NCI-H748 (cell line): ENCODE measurements around the gene TMED3.
A peak's percentile ranks its signal among the peaks of the same experiment; 100 is the strongest.

Source experiments
- DNase-seq: peaks from one replicate; lab custom pipeline; 2025; ENCODE audit not compliant: unreplicated experiment; lab: John Stamatoyannopoulos, UW

The TMED3 gene

DNA sequence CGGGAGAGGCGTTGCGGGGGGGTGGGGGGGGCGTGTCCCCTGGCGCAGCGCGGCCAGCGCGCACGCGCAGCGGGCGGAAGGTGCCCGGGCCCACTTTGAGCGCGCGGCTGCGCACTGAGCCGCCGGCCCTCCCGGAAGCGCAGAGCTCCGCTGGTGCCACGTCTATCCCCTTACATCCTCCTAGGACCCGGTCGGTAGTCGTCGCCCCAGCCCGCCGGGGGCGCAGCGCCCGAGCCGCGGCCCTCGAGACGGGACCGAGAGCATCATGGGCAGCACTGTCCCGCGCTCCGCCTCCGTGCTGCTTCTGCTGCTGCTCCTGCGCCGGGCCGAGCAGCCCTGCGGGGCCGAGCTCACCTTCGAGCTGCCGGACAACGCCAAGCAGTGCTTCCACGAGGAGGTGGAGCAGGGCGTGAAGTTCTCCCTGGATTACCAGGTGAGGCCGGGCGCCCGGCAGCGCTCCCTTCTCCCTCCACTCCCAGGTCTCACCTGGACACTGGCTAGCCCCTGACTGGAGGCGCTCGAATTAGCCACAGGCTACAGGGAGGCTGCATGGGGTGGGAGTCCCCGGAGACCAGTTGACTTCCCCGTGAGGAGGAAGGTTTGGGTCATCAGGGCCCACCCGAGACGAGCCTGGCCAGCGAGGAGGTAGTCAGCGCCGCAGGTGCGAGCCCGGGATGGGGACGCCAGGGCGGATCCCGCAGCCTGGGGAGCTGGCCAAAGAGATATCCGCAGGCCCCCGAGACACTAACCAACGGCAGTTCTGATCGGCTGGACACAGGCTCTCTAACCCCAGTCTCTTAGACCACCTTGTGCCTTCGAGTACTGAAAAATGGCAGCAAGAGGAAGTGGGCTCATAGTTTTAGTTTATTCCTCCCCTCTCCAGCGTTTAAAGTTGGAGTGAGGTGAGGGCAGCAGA, at the start of gene TMED3:
TSS of gene TMED3 (plus strand) at position 128 of the 916 bp plus-strand sequence. CDS start at position 266, 138 bp downstream.
- DNase-seq: peak; percentile 83

DNA sequence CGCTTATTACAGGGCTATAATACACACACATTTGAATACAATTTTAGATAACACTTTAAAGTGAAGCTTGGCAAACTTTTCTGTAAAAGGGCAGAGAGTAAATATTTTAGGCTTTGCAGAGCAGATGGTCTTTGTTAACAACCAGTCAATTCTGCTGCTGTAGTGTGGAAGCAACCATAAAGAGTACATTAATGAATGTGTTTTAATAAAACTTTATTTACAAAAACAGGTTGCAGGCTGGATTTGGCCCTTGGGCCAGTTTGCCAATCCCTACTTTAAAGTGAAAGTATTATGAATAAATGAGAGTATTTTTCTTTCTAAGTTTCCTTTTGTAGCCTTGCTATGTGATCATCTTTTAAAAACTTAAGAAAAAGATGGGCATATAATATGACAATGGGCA, 49.1 kb upstream of the TMED3 start:
- DNase-seq: no peak

DNA sequence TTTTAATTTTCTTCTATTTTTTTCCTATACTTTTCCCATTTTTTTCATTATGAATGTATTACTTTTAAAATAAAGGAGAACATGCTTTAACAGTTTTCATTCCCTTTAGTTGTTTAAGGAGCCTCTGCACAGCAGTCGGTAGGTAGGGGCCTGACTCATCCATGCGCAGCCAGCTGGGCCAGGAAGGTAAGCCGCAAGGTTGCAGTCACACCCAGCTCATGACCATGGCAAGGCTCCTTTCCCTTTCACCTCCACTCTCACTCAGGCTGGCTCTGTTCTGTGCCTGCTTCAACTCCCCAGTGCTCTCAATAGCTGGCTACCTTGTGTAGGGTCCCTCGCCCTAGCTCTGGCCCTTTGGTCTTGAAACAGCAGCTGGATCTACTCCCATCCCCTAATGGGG, 45.7 kb upstream of the TMED3 start:
- DNase-seq: no peak

DNA sequence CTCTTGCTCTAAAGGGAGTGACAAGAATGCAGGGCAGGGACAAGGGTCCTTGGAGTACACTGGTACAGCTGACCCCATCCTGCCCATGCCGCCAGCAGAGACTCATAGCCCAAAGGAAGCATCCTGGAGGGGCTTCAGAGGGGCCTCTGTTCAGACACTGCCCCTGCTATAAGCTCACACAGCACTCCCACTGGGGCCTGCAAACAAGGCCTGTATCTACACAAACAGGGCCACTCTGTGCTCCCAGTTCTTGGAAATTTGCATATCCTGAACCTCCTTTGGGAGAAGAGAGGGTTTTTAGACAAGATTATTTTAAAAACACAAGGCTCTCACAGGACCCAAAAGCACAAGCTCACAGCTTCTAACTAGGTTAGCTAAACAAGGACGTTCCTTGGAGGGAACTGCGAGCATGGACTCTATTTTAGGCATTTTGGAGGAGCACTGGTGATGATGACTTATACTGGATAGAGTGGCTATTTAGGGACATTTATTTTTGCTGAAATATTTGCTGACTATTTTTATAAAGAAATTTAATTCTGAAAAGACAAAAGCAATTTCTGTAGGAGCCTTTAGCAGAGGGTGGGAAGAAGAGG, 44.8 kb upstream of the TMED3 start:
- DNase-seq: no peak

DNA sequence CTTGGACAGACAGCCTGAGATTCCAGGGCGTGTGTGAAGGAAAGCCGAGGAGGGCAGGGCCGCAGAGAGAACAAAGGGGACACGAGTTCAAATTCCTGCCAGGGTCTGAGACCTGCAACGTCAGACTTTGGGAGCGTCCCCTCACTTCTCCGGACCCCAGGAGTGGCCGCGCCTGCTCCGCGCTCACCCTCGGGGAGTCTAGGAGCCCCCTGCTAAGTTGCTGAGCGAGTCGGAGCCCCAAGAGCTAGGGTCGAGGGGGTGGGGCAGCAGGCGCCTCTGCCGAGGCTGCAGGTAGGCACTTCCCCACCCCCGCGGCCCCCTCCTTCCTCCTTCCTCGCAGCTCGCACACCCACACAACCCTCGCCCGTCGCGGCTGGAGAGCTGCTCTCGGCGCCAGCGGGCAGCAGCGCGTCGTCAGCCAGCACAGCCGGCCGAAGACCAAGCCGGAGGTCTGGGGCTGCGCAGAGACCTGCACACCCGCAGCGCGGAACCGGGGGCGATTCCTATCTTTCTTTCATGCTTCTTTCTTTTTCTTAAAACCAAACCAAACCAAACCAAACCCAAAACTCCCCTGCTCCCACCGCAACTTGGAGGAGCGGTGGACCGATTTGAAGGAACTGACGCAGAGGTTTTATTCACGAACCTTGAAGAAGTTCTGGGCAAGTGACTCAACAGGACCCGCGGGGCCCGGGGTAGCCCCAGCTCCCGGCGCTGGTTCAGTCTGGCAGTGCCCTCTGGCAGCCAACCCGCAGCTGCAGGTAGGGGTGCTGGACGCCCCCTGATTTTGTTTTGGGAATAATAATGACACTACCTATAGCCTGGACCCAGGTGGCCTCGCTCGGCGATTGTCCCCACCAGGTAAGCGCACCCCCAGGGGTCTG, 28.3 kb upstream of the TMED3 start, which contains the start of gene ANKRD34C:
TSS of gene ANKRD34C (plus strand) at position 352 of the 881 bp plus-strand sequence. CDS start 10,563 bp downstream, outside the sequence.
- peak; percentile 63 for DNase-seq

DNA sequence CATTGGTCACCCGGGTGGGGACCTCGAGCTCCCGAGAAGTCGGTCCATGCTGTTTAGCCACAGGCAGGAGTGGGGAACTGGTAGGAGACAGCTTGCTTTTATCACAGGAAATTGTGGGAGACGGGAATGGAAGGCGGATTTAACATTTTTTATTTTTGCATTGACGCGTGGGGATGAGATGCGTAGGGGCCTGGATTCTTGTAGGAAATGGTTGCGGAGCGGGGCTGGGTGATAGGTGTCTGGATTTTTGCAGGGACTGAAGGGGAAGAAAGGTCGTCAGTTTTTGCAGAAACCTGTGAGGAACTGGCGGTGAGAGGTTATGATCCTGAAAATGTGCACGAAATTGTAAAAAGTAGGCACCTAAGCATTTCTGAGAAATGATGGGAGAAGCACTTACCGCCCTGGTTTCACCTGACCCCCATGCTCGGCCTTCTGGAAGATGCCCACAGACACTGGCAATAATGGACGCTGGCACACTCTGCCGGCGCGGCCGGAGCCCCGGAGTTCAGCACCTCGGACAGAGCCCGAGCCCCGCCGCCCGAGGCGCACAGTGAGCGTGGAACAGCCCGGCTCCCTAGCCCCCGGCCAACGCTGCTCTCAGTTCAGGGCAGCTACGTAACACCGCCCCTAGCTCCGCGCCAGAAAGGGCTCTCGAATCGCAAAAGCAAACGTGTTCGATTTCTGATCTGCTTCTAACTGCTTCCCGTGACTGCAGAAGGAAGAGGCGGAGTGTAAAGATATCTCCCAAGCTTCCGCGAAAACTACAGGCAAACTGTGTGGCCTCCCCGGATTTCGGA, 27.5 kb upstream of the TMED3 start:
- DNase-seq: peak; percentile 40

DNA sequence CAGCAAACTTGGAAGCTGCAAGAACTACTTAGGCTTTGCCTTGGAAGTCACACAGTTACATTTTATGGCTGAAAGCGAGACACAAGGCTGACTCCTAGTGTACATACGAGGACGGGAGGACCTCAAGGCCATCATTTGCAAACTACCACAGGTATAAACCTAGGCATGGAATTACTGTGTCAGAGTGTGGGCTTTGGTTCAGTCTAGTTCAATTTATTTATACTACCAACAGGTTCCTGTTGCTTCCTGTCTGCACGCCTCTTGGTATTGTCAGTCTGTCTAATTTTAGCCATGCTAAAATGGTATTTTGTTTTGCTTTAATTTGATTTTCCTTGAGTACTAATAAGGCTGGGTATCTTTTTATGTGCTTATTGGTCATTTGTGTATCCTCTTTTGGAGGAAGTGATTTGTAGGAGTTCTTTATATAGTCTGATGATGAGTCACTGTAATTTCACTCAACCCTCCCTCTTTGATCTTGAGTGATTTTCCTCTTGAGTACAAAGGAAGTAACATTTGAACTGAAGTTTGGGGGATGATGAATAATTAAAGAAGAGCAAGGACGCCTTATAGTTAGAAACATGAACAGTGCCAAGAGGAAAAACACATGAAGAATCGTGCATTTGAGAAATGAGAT, 20.2 kb upstream of the TMED3 start:
- DNase-seq: no peak

DNA sequence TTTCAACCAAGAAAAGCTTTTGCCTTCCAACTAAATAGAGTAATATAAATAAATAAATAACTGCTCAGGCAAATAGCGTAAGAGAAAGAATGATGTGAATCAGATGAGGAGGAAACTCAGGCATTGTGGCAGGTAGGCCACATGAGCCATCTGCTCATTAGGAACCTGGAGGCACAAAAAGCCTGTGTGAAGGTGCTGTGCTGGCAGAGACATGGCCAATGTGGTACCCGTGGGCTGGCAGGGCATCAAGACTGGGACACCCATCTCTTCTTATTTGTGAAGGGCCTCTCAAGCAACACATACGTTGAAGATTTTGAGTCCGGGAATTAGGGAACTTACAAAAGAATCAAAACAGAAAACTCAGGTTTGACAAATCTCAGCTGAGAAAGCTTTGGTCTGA, 18.9 kb upstream of the TMED3 start:
- DNase-seq: no peak

DNA sequence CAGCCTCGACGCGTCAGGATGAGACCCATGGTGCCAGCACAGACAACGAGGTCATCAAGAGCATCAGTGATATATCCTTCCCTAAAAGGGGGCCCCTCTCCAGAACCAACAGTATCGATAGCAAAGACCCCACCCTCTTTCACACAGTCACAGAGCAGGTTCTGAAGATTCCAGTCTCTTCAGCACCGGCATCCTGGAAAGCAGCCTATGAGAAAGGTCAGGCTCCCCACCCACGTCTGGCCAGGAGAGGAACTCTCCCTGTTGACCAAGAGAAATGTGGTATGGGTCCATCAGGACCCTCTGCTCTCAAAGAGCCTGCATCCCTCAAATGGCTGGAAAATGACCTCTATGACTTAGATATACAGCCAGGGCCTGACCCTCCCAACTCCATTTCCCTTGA, 16.8 kb upstream of the TMED3 start:
- no peak for DNase-seq

DNA sequence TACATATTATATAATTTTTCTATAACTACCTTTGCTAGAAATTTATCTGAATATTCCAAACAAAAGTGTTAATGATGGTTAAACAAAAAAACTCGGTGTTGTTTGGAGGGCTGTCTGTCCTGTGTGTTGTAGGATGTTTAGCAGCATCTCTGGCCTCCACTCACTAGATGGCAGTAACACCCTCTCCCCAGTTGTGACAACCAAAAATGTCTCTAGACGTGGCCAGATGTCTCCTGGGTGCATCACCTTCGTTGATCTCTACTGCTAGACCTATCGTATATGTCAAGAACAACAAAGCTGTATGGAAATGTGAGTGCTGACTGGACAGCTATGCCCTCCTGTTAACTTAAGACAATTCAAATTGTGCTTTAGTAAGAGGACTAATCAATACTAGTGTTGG, 14.3 kb upstream of the TMED3 start:
- DNase-seq: no peak

DNA sequence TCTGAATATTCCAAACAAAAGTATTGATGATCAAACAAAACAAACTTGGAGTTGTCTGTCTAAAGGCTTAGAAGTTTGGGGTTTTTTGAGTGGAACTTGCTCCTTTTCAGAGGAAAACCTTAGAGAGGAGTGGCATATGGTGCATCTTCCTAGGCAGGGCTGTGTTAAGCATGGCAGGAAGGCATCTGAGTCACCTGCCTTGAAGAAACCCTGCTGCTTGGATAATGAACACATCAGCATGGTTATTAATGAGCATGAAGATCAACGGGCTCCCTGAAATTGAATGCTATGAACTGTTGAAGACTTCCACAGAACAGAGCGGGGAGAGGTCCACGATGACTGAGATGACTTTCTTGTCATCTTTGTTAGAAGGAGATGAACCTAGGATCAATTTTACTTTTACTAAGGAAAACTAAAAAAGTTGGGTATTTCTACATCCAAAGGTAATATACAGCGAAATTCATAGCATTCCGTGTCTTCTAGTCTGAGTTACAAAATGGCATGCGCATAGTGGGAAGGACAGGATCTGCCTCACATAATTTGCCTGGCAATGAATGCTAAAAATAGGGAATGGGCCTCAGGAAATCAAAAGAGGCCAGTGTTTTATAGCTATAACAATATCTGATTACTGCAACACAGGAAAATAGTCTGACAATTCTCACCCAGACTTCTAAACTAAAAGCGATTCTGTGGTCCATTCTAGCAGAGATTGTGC, 11.6 kb upstream of the TMED3 start:
- DNase-seq: no peak

DNA sequence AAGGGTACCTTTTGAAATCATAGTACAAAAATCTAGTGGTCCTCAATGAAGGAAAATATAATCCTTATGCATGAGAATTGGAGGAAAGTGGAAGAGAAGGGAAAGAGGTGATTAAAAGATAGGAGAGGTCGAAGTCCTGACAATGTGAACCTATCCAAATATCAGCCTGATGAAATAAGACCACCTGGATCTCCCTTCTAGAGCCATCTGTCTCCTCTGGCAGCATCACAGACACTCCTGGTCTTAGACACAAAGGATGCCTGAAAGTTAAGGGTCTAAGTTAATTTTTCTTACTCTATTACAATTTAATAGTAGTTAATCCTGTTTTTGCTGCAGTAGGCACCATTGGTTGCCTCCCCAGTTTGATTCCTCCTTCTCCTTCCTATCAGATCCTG, 11.1 kb upstream of the TMED3 start:
- no peak for DNase-seq

DNA sequence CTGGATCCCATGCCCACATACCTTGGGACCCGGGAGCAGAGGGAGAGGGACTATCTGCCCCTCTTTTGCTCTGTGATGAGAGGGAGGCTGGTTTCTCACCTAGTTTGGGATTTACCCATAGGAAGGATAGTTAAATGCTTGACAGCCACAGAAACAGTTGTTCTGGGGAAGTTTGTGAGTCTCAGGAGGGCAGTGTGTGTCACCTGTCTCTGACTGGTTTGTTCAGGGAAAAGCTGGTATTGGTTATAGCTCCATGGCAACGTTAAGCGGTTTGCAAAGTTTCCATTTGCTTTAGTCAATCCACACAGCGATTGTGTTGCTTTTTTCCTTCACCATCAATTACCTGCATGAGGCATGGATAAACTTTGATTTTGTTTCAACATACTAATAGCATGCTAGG, 3.7 kb upstream of the TMED3 start:
- peak; percentile 24 for DNase-seq

DNA sequence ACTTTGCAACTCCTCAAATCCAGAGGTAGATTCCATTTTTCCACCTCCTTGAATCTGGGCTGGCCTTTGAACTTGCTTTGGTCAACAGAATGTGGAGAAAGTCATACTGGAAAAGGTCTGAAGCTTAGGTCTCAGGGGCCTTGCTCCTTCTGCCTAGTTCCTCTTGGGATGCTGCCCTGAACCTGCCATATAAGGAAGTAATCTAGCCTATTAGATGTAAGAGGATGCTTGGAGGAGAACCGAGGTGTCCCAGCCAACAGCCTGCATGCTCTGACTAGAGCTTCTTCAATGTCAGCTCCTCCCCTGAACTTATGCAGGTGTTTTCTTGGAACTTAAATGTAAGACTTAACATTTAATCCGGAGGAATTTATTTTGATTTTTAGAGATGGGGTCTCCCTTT, 2.0 kb upstream of the TMED3 start:
- DNase-seq: no peak

DNA sequence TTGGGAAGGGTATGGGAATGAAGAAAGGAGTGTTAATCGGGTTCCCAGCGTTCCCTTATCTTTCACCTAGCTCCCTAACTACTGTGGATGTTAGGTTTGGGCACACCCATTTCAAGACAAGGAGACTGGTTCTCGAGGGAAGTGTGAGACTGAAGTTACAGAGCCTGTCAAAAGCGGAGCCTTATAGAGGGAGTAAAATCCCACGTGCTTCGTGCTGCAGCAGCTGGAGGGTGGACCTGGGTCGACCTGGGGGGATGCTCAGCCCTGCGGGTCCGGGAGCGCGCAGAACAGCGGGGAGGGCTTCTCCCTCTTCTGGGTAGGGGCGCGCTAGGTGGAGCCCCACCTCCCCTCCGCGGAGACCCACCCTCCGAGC, 314 bp upstream of the TMED3 start:
- peak; percentile 72 for DNase-seq

DNA sequence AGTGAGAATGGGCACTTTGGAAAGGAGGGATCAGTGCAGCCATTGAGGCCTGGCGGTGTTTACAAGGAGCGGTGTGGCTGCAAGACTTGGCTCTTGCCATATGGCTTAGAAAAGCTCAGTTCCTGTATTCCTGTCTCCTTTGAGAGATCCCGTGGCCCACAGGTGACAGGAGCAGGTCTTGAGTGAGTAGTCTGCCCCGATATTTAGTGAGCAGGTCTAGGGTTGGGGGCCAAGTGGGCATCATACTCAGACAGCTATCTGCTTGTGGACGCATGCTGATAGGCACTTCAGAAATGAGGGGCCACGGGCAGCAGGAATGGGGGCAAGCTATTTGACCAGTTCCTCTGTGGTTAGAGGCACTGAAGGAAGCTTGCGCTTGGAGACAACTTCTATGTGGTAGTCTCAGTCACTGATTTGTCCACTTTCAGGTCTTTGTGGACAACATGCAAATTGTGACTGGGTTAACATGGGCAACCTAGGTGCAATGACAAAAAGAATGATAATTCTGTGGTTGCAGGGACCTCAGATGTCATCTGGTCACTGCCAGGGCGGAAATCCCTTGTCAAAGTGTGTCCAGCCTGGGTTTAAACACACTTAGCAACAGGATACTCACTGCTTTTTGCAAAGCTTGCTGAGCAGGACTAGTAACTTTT, 1.1 kb downstream of the TMED3 start:
- no peak for DNase-seq

DNA sequence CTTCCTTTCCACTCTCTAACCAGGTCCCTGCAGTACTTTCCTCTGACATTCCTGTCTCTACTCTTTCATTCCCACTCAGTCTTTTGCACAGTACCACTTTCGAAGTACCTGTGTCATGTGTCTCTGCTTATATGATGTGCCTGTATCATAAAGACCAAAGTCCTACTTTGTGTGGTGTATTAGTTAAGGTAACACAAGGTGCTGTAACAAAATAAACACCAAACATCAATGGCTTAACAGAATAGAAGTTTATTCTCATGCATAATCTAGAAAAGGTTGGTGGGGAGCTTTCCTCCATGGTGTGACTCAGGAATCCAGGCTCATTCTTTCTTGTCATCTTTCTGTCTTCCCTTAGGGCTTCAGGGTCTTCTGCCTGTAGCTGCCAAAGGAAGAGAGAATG, 3.3 kb downstream of the TMED3 start:
- DNase-seq: no peak

DNA sequence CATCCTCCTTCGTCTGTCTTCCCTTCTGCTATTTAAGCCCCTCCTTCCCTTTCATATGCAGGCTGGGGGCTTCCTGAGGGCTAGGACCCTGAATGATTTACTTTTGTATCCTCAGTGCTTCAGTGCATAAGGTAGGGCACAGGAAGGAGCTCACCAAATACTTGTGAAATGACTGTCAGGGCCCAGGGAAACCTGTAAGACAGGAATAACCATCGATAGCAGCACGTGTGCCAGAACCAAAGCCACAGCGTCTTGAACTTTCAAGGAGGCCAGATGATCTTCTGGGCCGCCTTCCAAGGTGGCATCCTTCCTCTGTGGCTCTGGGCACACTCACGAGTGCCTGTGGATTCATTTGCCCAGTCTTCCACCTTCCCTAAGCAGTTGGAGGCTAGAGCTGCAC, 3.9 kb downstream of the TMED3 start:
- no peak for DNase-seq
